PC-3 (cell line): ENCODE data around the gene ISL2.

Source experiments
- EZH2 ChIP-seq: fragments of 300-600 bp; sonication (generic); IDR thresholded peaks from one replicate; pipeline ENCODE4 v1.6.1; 2017; ENCODE audit warnings: antibody characterized with exemption, mild to moderate bottlenecking, low read length; ENCODE audit not compliant: unreplicated experiment
- EZH2phosphoT487 ChIP-seq: fragments of 300-600 bp; sonication (generic); IDR thresholded peaks from 2 replicates; pipeline ENCODE4 v1.6.1; 2018; ENCODE audit warnings: mild to moderate bottlenecking, antibody characterized with exemption, low read length, borderline replicate concordance

DNA sequence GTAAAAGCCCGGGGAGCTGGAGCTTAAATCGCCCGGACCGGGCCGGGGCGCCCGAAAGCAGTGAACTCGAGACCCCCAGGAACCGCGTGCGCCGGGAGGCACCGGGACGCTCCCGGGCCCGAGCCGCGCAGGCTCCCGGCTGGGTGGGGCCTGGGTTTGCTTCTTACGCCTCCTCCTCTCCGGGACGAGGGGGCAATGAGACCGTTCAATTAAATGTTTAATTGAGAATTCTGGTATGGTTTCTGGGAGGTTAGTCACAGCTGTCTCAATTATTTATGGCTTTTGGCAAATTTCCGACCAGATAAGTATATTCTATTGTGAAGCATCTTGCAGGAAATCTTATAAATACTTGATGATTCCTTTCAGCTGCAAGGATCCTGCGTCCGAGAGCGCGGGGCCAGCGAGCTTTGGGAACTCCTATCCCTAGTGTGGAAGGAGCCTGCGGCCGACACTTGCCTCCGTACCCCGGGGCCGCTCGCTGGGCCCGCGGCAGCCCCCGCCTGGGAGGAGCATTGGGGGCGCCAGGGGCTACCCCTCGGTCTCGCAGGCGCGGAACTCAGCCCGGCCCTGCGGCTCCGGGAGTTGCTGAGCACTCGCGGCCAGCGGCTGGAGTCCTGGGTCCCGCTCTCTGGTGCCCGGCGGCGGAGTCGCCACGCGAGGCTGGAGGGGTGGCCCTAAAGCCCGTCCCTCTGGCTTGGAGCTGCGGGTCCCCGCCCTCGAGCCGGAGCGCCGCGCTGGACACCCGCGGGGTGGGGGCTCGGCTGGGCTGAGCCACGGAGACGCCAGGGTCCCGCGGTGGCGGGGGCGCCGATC, 10.3 kb downstream of the ISL2 start:
- no peak for TF ChIP-seq EZH2phosphoT487
- no peak for TF ChIP-seq EZH2
